OCI-M2 (cell line): Measurements from ENCODE around the gene CORO6.

Experiments used
- DNase-seq: peaks from one replicate; lab custom pipeline; 2025; ENCODE audit not compliant: unreplicated experiment; lab: John Stamatoyannopoulos, UW

The CORO6 gene

DNA sequence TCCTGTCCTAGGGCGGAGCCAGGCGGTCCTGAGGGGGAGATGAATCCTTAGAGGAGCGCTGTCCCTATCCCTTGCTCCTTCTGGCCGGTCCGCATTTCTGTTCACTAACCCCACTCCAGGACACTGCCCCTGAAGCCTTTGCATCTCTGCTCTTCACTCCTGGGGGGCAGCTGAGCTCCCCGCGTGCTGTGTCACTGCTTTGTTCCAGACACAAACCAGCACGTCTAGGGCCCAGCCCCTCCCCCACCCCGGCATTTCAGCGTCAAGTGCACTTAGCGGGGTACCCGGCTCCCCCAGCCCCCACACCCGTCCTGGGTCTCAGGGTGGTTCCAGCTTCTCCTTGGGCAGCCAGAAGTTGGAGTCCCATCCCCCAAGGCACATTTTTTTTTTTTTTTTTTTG is 8.9 kb downstream of the CORO6 start:
- no peak for DNase-seq

DNA sequence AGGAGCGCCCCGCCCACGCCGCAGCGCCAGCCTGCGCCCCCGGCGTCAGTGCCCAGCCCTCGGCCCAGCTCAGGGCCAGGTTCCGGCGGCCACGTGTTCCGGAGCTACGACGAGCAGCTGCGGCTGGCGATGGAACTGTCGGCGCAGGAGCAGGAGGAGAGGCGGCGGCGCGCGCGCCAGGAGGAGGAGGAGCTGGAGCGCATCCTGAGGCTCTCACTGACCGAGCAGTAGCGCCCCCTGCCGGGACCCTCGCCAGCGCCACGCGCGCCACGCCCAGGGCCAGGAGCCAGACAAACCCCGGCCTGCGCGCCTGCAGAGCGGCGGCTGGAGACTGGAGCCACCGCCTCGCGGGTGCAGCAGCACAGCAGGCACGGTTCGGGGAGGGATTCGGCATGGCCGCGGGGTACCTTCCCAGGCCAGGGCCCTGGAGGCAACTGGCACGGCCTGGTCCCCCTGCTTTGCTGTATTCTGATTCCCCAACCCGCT is 9.3 kb downstream of the CORO6 start:
- no peak for DNase-seq

DNA sequence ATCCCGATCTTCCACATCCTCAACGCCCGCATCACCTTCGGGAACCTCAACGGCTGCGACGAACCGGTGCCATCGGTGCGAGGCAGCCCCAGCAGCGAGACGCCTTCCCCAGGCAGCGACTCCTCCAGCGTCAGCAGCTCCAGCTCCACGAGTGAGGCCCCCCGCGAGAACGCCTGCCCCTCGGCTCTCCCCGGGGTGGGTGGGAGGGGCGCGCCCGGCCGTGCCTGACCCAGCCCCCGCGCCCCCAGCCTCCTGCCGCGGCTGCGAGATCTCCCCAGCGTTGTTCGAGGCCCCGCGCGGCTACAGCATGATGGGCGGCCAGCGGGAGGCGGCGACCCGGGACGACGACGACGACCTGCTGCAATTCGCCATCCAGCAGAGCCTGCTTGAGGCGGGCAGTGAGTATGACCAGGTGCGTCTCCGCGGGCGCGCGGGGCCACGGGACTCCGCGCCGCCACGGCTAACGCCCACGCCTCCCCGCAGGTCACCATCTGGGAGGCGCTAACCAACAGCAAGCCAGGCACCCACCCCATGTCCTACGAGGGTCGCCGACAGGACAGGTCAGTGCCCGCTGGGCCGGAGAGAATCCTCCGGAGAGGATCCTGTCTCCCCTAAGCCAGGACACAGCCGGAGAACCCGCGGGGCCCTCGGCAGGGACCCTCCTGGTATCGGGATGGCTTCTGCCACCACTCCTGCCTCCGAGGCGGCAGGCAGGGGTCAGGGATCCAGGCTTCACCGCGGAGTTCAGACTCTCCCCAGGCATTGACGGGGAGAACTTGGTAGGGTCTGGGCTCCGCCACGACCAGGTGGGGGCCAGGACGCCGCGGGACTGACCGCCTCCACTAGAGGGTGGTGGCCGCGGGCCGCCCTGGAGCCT is 10.1 kb downstream of the CORO6 start:
- no peak for DNase-seq

DNA sequence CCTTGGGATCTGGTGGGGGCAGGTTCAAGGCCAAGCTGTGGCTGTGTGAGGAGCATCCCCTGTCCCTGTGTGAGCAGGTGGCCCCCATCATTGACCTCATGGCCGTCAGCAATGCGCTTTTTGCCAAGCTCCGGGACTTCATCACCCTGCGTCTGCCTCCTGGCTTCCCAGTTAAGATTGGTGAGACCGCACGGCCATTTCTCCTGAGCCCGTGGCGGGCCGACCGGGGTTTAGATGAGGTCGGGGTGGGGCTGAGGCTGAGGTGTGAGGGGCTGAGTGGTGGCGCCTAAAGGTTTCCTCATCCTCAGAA is 10.7 kb downstream of the CORO6 start:
- DNase-seq: no peak

DNA sequence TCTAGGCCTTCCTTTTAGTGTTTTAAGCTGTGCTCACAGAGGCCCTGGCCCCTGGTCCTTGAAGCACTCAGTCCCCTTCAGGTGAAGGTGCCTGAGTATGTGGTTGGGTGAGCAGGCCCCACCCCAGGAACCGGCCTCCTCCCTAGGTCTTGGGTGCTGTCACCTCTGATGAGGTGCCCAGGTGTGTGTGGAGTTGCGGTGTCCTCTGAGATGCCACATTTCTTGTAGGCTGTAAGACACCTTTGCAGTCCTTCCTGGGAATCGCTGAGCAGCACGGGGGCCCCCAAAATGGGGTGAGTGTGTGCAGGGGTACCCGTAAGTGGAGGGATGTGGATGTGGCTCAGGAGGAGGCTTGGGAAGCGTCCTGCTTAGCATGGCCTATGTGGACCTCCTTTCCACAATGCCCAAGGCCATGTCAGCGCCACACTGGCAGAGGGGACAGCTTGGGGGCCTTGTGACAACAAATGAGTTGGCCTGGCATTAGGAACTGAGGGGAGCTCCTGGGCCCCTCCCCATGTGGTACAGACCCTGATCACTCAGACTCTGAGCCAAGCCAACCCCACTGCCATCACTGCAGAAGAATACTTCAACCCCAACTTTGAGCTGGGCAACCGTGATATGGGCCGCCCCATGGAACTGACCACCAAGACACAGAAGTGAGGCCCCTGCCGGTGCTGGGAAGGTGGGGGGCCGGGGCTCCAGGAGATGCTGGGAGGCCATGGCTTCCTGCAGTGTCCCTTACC is 11.2 kb downstream of the CORO6 start:
- no peak for DNase-seq

DNA sequence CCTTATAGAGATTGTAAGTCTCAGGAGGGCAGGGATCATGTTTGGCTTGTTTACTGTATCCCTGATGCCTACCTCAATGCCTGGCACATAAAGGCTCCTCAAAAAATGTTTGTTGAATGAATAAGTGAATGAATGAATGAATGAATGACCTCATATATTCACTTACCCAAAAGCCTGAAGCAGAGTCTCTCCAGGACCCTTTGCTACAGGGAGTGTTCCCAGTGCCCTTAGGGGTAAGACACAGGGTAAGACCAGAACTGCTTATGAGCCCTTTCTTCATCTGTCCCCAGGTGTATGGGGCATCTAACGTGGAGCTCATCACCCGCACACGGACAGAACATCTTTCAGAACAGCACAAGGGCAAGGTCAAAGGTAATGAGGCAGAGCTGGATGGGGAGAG is 12.3 kb downstream of the CORO6 start:
- no peak for DNase-seq

DNA sequence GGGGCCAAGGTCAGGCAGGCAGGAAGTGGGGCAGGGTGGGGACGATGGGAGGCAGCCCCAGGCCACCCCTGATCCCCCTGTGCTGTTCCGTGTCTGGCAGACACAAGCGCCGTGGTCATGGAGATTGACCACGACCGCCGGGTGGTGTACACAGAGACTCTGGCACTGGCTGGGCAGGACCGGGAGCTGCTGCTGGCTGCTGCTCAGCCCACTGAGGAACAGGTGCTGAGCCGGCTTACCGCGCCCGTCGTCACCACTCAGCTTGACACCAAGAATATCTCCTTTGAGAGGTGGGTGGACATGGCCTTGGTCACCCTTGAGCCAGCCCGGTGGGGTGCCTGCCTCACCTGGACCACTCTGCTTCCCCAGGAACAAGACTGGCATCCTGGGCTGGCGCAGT is 13.7 kb downstream of the CORO6 start:
- no peak for DNase-seq

DNA sequence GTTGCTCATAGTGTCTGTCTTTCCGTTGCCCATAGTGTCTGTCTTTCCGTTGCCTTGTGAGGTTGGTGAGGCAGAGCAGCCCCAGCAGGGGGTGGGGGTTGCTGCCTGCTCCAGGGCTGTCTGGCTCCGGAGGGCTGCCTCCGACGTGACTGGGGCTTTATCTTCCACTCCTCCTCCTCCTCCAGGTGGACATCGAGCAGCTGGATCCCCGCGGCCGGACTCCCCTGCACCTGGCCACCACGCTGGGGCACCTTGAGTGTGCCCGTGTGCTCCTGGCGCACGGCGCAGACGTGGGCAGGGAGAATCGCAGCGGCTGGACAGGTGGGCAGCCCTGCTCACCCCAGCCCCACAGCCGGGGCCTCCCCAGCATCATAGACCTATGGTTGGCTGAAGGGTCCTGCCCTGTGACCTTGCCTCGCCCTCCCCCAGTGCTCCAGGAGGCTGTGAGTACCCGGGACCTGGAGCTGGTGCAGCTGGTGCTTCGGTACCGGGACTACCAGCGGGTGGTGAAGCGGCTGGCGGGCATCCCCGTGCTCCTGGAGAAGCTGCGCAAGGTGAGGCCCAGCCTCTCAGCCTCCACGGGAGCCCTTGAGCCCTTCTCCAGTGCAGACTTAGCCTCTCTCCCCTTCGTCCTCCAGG is 15.0 kb downstream of the CORO6 start:
- DNase-seq: no peak

DNA sequence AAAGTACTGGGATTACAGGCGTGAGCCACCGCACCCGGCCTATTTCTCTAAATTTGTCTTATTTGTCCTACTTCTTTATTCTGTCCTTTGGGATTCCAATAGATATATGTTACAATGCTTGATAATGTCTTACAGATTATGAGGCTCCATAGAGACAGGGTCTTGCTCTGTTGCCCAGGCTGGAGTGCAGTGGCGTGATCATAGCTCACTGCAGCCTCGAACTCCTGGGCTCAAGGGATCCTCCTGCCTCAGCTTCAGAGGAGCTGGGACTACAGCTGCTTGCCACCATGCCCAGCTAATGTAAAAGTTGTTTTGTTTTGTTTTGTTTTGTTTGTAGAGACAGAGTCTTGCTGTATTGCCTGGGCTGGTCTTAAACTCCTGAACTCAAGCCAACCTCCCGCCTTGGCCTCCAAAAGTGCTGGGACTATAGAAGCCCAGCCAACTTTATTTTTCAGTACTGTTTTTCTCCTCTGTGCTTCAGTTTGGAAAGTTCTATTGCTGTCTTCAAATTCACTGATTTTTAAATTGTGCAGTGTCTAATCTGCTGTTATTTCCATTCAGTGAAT is 19.5 kb downstream of the CORO6 start:
- no peak for DNase-seq

DNA sequence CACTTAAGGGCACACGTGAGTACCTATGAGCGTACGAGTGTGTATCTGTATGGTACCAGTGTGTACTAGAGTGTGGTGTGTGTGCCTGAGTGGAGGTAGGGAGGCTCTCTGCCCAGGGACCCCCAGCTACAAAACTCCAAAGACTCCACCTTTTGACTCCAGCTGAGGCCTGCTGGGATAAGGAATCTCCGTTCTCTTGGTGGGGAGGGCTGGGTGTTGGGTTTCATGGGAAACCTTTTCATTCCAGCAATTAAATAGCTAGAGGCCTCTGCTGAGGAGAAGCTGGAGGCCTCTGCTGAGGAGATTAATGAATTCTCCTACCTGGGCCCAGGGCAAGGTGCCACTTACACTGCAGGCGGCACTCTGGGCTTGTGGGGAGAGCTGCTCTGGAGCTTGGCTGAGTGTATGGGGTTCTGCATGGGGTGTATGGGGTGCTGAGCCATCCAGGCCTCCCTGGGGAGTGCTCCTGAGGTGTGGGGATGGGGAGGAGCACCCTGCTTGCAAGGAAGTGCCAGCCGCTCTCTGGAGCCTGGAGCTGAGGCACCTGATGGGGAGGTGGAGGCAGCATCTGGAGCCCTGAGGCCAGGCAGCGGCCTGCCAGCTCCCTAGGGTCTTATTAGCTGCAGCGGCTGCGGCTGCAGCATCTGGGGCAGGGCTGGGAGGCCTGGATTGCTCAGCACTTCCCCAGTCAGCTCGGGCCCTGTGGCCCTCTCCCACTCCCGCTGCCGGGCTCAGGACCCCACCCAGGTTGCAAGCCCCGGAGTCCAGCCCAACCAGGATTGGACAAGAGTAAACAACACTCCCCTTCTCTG is 25.1 kb downstream of the CORO6 start:
- no peak for DNase-seq

DNA sequence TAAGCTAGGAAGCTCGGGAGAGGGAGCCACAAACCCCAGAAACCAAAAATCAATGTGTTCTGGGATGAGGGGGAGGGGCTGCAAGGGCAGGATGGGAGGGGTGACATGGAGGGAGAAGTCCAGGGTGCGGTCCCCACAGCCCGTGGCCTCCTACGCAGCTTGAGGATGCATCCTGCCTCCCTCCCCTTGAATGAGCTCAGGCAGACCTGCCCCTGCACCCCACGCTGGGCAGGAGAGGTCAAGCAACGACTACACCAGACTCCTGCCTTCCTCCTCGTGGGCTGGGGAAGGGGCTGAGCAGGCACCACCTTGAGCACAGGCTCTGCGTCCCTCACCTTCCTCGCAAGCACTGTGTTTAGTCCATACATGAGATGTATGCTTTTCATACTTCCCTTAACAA is 25.9 kb downstream of the CORO6 start:
- DNase-seq: no peak

DNA sequence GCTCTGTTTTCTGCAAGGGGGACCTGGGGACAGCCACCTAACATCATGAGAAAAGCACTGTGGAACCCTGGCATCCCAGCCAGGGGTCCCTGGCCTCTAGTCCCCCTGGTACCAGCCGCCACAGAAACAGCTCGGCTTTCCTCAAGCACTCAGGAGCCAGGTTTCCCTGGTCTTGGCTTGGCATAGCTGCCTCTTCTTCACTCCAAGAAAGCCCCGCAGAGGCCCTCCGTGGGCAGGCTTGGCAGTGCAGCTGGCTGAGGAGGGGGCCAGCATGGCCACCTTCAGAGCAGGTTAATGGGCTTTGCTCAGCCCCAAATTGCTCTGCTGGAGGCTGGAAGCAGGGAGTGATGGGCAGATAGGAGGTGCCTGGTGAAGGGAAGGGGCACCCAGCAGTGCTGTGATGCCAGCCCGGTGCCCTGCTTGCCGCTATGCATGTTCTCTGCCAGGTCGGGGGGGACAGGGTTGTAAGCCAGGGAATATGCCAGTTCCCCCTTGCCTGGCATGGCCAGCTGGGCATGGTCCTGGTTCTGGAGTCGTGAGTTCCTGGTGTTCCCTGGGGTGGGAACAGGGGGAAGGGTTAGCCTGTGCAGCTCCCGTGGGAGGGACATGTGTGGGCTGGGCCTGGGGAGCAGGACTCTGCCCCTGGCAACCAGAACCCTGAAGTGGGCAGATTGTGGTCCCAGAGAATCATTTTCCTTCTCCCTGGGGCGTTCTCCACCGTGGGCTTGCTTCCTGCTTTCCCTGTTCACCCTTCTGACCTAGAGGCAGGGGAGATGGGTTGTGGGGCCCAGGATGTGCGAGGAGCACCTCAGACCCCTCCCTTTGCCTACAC is 26.6 kb downstream of the CORO6 start:
- DNase-seq: no peak

DNA sequence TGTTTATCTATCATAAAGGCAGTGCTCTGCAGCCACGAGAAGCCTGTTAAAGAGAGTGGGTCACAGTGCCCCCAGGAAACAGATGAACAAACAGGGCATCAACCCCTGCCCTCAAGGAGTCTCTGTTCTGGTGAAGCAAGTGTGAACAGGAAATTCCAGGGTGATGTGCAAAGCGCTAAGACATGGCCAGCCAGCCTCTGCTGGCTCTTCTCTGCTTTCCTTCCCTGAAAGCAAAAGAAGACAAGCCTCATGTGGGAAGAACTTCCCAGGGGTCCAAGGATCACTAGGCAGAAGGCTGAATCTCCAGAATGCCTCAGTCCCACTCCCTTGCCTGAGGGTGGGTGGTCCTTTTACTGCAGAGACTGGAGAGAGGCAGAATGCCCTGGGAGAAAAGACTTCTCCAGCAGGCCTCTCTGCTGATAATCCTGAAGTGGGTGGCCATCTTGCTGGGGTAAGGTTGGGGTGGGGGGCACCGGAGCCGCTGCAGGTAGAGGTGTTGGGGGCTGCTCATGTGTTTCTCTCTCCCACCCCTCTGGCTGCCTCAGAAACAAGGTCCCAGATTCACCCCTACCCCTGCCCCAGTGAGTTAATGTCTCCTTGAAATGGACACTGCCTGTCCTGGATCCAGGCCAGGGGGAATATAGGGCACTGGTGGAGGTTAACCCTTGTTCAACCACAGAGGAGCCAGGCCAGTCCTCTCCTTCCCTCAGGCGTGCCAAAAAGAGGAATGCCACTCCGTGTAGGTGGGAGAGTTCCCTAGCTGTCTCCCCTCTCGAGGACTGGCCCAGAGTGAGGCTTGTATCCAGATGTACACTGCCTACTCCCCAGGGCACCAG is 27.4 kb downstream of the CORO6 start:
- no peak for DNase-seq

DNA sequence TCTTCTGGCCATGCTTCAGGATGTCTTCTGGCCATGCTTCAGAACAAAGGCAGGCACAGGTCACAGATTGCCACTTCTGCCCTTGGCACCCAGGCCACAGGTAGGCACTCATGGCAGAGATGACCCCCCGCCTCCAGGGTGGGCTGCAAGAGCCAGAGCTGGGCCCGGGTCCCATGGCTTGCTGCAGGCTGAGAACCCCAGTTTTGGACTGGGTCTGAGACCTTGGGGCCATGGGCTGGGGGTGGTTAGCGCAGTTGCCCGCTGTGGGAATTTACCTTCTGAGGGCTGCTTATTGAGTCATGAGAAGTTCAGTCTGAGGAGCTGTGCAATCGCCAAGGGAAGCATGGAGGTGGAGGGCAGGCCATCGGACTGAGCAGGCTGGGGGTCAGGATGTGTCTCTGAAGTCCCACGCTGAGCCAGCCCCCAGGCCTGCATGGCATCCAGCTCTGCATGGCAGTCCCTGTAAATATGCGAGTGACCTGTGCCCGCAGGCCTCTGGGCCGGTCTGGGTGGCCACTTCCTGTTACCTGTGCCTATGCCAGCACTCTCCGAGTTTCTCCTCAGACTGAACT is 28.1 kb downstream of the CORO6 start:
- no peak for DNase-seq

DNA sequence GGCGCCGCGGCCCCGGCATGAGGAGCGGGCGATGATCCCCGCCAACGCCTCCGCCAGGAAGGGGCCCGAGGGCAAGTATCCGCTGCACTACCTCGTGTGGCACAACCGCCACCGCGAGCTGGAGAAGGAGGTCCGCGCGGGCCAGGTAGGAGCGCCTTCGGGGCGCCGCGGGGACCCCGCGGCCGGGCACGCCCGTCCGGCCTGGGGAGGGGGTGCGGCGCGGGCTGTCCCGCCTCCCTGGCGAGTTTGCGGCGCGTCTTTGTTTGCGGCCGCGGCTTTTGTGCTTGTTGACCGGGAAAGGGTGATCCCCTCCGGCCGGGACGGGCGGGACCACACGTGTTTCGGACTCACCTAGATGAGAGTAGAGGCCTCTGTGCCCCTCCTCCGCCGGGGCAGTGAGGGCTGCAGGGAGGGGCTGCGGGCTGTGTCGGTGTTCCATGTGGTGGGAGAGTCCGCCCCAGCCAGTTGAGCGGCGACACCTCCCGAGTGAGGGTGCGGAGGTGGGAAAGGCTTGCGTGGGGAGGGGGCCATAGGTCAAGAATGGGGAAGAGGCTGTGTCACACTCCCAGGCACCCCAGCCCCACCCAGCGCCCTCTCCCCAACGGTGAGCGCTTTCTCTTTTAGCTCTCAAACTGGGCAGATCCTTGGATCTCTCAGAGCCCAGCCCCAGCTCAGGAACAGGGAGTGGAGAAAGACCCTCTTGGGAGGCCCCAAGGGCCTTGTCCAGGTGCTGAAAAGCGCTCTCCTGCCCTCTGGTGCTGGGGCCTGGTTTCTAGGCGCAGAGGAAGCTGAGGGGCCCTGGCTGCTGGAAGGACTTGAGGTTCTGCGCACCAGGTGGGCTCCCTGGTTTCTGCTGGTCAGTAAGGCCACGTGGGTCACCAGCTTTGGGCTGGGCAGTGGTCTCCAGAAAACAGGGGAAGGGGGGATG is 28.9 kb downstream of the CORO6 start:
- DNase-seq: no peak

DNA sequence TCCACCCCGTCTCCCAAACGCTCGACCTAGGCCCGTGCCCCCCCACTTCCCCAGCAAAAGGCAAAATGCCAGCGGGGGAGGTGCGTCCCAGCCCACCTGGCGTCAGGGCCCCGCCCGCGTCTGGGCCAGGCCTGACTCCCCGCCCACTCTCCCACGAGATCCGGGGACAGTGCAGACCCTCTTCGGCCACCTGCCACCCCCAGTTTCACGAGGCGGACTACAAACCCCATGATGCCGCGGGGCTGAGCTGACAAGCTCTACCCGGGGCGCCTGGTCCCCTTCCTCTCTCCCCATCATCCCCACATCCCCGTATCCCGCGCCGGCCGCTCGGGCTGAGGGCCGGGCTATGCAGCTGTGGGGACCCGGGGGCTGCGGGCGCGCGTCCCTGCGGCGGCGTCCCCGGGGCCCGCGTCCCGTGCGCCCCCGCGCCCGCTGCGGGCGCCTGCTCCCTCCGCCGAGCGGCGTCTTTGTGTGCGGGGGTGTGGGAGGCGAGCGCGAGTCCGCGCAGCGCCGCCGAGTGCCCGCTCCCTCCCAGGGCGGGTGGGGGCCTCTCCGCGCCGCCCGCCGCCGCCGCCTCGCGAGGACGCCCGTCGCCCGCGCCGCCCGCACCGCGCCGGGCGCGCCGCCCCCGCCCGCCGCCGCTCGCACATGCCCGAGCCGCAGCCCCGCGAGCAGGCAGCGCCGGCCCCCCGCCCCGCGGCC is 29.7 kb downstream of the CORO6 start, which contains the start of gene ANKRD13B:
Gene ANKRD13B (plus strand): TSS at position 283 of the 702 bp plus-strand sequence. CDS start 490 bp downstream, outside the sequence.
- DNase-seq: no peak
